Panc1 (cell line): ENCODE results near the gene SPATA16. TPM values are rescaled to one million over a fixed set of nuclear protein-coding genes. Genes with fewer than 3 reads are reported as not detected.

Experiments
- ATAC-seq: fragments of 200-7000 bp; cut with Tn5 transposase; 2 replicates; pipeline ENCODE4 v1.9.1; 2020; ENCODE audit warnings: mild to moderate bottlenecking, moderate library complexity
- BruUV-seq: library from RNA; stranded (reverse); fragments of 400-500 nt; replicated peaks from 2 replicates; lab custom pipeline; 2021; lab: Mats Ljungman, UMichigan
- CTCF ChIA-PET: fragments of 300-600 bp; sonication (Branson Sonifier 250); formaldehyde crosslinking; loops from one replicate; lab custom pipeline; 2022; ENCODE audit warnings: antibody characterized with exemption; lab: Charles Lee
- POLR2A ChIA-PET: fragments of 300-600 bp; sonication (Branson Sonifier 250); formaldehyde crosslinking; loops from one replicate; lab custom pipeline; 2022; ENCODE audit warnings: antibody characterized with exemption; lab: Charles Lee
- DNase-seq: peaks from one replicate; pipeline ENCODE4 v3.0.0-alpha.2; 2010; ENCODE audit warnings: low read depth, low spot score
- H3K27ac ChIP-seq: 2 replicates; pipeline ENCODE4 v1.5.1; 2011; ENCODE audit warnings: mild to moderate bottlenecking, low read length, inconsistent platforms
- H3K27me3 ChIP-seq: fragments of 200-500 bp; sonication (Bioruptor generic); 2 replicates; pipeline ENCODE4 v1.6.0; 2014; ENCODE audit warnings: low read length, inconsistent platforms; ENCODE audit not compliant: control insufficient read depth, insufficient read depth
- H3K36me3 ChIP-seq: fragments of 200-500 bp; sonication (Bioruptor generic); 2 replicates; pipeline ENCODE4 v1.5.1; 2014; ENCODE audit warnings: inconsistent platforms, mild to moderate bottlenecking, low read length, moderate library complexity; ENCODE audit not compliant: control insufficient read depth, insufficient read depth
- H3K4me1 ChIP-seq: 2 replicates; pipeline ENCODE4 v1.5.1; 2011; ENCODE audit warnings: inconsistent platforms, mild to moderate bottlenecking, low read length, moderate library complexity; ENCODE audit not compliant: control insufficient read depth, insufficient read depth
- H3K4me3 ChIP-seq, 2 experiments: 2 replicates each; pipeline ENCODE4 v1.5.1; 2011 to 2012; ENCODE audit warnings: low read depth in 2 of 2, low read length in 2 of 2, mild to moderate bottlenecking in 2 of 2, inconsistent platforms in 1 of 2, moderate library complexity in 1 of 2
- H3K9me3 ChIP-seq: fragments of 200-500 bp; sonication (Bioruptor generic); 2 replicates; pipeline ENCODE4 v1.5.1; 2014; ENCODE audit warnings: low read depth, mild to moderate bottlenecking, inconsistent platforms, low read length, moderate library complexity; ENCODE audit not compliant: control insufficient read depth, insufficient read depth
- CTCF ChIP-seq: fragments of 450-650 bp; IDR thresholded peaks from 2 replicates; pipeline ENCODE4 v1.5.1; 2017; ENCODE audit warnings: mild to moderate bottlenecking
- POLR2AphosphoS5 ChIP-seq: IDR thresholded peaks from 2 replicates; pipeline ENCODE4 v1.6.1; 2012; ENCODE audit warnings: mild to moderate bottlenecking, low read depth, low read length, moderate library complexity
- SIN3A ChIP-seq: IDR thresholded peaks from 2 replicates; pipeline ENCODE4 v1.6.1; 2012; ENCODE audit warnings: low read depth, mild to moderate bottlenecking, low read length, moderate library complexity, borderline replicate concordance; ENCODE audit not compliant: insufficient read depth
- TCF7L2 ChIP-seq: IDR thresholded peaks from 2 replicates; pipeline ENCODE4 v1.6.1; 2011; ENCODE audit warnings: mild to moderate bottlenecking, low read depth, low read length, inconsistent platforms
- in situ Hi-C: cut with HindIII; loops from 2 replicates; pipeline ENCODE4 v1.10.0; 2016; ENCODE audit warnings: low sequenced_read_pairs, low pct_unique_long_range_greater_than_20kb
- intact Hi-C: fragments of 100-400 bp; cut with micrococcal nuclease; formaldehyde crosslinking; loops from one replicate; pipeline ENCODE4 v1.10.0; 2022; ENCODE audit not compliant: unreplicated experiment
- total RNA-seq: library from RNA; stranded (reverse); gene quantifications from one replicate; pipeline ENCODE4 v1.2.1, GENCODE V29; 2021; ENCODE audit not compliant: unreplicated experiment
- TF ChIP-seq, protein P1 (sequence below), 2 experiments: IDR thresholded peaks; 2 replicates each; pipeline ENCODE4 v1.6.1; 2011 to 2012; ENCODE audit warnings: low read depth in 2 of 2, control low read depth in 1 of 2, low read length in 1 of 2, mild to moderate bottlenecking in 1 of 2, moderate library complexity in 1 of 2; ENCODE audit not compliant: insufficient read depth in 1 of 2

The SPATA16 gene
- total RNA-seq, 1 experiment from 2014 or later, result not detected

DNA sequence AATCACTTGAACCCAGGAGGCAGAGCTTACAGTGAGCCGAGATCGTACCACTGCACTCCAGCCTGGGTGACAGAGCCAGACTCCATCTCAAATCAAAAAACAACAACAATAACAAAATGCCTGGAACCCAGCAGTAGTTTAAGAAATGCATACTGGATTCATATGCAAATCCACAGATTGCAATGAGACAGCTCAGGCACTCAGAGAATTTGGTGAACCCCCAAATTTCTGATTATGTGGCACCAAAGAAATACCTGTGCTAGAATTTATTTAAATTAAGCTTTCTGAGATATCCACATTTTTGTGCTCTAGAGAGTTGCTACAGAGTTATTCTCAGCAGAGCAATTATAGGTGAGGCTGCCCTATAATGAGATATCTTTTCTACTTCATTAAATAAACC is 29.7 kb downstream of the SPATA16 start:
- in situ Hi-C loops (no loop called here), intact Hi-C loops (no loop called here)
- no TSS peak for BruUV-seq
- Histone ChIP-seq H3K4me1 (no peaks in the 10 kb centered on the region), H3K4me3 (no peak overlapping the region), H3K27me3 (no peaks in the 10 kb centered on the region; the same call in 1 of the 2 replicates), H3K27ac (no peak overlapping the region), H3K9me3 (no peaks in the 10 kb centered on the region), H3K36me3 (no peaks in the 10 kb centered on the region)
- ATAC-seq, result no peak
- TF ChIP-seq TCF7L2, result no peak
- no peak for TF ChIP-seq POLR2AphosphoS5
- TF ChIP-seq CTCF, result no peak
- no peak for TF ChIP-seq SIN3A
- TF ChIP-seq, protein P1, sequence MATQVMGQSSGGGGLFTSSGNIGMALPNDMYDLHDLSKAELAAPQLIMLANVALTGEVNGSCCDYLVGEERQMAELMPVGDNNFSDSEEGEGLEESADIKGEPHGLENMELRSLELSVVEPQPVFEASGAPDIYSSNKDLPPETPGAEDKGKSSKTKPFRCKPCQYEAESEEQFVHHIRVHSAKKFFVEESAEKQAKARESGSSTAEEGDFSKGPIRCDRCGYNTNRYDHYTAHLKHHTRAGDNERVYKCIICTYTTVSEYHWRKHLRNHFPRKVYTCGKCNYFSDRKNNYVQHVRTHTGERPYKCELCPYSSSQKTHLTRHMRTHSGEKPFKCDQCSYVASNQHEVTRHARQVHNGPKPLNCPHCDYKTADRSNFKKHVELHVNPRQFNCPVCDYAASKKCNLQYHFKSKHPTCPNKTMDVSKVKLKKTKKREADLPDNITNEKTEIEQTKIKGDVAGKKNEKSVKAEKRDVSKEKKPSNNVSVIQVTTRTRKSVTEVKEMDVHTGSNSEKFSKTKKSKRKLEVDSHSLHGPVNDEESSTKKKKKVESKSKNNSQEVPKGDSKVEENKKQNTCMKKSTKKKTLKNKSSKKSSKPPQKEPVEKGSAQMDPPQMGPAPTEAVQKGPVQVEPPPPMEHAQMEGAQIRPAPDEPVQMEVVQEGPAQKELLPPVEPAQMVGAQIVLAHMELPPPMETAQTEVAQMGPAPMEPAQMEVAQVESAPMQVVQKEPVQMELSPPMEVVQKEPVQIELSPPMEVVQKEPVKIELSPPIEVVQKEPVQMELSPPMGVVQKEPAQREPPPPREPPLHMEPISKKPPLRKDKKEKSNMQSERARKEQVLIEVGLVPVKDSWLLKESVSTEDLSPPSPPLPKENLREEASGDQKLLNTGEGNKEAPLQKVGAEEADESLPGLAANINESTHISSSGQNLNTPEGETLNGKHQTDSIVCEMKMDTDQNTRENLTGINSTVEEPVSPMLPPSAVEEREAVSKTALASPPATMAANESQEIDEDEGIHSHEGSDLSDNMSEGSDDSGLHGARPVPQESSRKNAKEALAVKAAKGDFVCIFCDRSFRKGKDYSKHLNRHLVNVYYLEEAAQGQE (IDR thresholded peaks at IDR 0.05; ENCODE audit: insufficient read depth in 1 of 2, low read depth in 2 of 2, low read length in 1 of 2), result no peak
- ChIA-PET POLR2A (no interaction called here), CTCF (no interaction called here)
- DNase-seq, result no peak

GRCh38 chr3:173109143-173109542 is 31.9 kb downstream of the SPATA16 start:
- H3K4me1 ChIP-seq, result no peaks in the 10 kb centered on the region
- ATAC-seq (no peak), DNase-seq (no peak)
- H3K9me3 ChIP-seq, result no peaks in the 10 kb centered on the region
- intact Hi-C loops, result no loop called here
- no peak overlapping the region for H3K4me3 ChIP-seq
- ChIA-PET CTCF (no interaction called here), POLR2A (no interaction called here)
- H3K27me3 ChIP-seq, result no peaks in the 10 kb centered on the region; the same call in 1 of the 2 replicates
- no TSS peak for BruUV-seq
- no peak overlapping the region for H3K27ac ChIP-seq
- H3K36me3 ChIP-seq, result no peaks in the 10 kb centered on the region
- no peak for TF ChIP-seq POLR2AphosphoS5
- TF ChIP-seq SIN3A, result no peak
- no peak for TF ChIP-seq CTCF
- no peak for TF ChIP-seq TCF7L2
- TF ChIP-seq, protein P1 (IDR thresholded peaks at IDR 0.05; ENCODE audit: insufficient read depth in 1 of 2, low read depth in 2 of 2, low read length in 1 of 2), result no peak
- in situ Hi-C loops, result no loop called here
